SHP77 treated with DMSO at 0.1 percent for 48 hours (cell line): Measurements from ENCODE around the gene EAF1.
"Not testable (repeated sequence)": the region's sequence is repeated elsewhere in the genome, so short reads cannot be mapped to it uniquely, and the experiment has no call there.

Experiments used
- DNase-seq: peaks from one replicate; lab custom pipeline; 2025; lab: John Stamatoyannopoulos, UW

EAF1 gene

DNA sequence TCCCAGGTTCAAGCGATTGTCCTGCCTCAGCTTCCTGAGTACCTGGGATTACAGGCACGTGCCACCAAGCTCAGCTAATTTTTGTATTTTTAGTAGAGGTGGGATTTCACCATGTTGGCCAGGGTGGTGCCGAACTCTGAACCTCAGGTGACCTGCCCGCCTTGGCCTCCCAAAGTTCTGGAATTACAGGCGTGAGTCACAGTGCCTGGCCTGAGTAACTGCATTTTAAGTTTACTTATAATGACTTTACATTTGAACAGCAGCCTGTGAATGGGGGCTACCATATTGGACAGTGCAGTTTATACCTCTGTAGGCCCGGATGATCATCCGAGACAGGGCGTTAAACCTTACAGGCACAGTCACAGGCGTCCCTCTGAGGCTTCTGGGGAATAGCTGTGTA, 24.8 kb downstream of the EAF1 start:
- DNase-seq = no peak

DNA sequence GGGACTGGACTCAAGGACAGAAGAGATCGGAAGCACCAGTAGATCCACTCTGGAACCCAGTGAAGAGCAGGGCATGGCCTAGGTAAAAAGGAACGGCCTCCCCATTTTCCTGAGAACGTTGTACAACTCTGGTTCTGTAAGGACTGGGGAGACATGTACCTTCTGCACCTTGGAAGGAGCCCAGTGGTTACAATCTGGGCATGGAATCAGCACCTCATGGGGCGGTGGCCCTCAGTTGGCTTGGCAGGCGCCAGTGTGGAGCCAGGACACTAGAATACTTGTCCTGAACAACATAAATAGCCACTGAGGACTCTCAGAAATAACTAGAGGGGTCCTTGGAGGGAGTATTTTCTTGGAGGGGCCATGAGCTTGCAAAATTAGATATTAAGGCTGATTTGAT, 25.6 kb downstream of the EAF1 start:
- no peak for DNase-seq

DNA sequence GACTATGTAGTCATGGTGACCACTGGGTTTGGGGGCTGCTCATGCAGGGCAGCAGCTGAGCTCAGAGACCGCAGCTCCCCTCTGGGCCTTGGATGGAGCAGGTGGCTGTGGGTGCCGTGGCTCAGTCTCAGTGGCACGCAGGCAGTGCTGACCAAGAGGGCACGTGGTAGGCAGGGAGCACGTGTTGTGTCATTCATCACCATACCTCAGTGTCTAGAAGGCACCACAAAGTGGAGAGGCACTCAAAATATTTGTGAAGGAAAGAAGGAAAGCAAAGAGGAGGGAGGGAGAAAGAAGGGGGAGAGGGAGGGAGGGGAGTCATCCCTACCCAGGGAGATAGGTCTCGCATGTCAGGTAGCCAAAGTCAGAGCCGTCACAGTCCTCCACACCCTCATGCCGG, 26.1 kb downstream of the EAF1 start:
- DNase-seq = no peak

DNA sequence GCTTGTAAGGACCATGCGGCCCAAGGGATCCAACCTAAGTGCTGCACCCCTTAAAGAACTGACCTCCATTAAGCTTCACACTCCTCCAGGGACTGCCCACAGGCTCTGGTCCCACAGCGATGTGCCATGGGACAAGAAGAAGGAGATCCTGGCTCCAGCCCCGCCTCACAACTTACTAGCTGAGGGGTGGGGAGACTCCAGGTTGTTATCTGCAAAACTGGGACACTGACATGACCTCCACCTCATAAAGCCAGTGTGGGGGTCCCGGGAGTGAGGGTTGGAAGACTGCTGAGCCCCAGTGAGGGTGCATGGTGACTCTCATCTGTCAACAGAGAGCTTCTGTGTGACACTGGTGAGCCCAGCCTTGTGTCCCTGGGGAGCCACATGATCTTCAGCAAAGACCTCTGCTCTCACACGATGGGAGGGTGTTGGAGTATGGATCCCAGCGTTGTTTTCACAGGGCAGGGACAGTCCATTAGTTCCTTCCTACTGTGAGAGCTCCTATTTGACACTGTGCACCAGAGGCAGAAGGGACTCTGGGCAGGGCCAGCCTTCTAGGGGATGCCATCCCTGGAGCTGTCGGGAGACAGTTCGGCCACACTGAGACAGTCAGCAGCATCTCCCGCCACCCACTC, 26.7 kb downstream of the EAF1 start:
- DNase-seq = no peak

DNA sequence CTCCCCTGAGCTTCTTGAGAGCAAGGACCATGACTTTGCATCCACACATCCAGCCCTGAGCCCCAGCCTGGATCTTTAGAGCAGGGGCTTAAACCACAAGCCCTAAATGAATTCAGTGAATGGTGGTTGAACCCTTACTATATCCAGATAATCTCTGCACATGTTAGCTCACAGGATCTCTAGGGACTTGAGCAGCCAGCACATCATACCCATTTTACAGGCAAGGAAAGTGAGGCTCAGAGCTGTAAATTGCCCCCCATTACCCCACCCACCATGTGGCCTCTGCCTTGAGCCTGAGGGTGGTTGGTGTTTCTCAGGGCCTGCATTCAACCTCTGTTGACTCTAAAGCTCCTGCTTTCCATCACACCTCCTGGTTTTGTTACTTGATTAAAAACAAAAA, 27.6 kb downstream of the EAF1 start:
- DNase-seq = no peak

DNA sequence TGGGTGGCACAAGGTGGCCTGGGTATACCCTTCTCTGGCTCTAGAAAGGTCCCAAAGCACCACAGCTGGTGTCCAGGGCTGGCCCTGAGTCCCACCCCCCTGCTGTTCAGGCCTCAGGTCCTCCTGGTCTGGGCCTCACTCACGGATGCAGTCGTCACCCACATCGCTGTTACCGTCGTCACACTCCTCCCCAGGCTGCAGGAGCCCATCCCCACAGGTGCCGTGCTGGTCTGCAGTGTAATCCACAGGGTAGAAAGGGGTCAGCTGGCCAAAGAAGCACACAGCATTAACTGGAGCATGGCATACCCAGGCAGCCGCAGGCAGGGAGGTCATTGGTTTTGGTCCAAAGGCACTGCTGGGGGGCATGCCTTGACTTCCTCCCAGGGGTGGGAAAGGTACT, 28.4 kb downstream of the EAF1 start:
- DNase-seq = no peak

DNA sequence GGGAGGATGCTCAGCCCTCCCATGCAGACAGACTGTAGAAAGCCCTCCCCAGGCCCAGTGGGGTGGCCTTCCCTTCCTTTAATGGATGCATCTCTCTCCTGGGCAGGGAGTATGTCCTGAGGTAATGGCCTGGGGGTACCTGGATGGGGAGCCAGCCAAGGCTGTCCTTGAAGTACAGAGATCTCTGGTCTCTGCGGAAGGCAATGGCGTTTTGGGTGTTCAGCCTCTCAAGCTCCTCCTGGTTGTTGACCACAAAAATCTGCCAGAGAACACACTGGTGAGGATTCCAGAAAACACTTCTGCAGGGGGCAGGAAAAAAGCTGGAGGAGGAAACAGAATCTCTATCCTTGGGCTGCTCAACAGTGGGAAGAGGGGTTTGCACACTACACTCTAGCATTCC, 28.9 kb downstream of the EAF1 start:
- no peak for DNase-seq

DNA sequence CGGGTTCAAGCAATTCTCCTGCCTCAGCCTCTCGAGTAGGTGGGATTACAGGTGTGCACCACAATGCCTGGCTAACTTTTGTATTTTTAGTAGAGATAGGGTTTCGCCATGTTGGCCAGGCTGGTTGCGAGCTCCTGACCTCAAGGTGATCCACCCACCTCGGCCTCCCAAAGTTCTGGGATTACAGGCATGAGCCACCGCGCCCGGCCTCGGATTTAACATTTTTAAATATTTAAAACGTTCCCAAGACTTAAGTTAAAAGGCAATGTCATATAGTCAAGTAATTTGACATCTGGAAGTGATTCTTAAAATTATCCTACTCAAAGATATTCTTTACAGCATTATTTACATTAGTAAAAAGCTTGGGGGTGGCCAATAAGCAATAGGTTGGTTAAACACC, 29.5 kb downstream of the EAF1 start:
- DNase-seq = not testable (repeated sequence)

DNA sequence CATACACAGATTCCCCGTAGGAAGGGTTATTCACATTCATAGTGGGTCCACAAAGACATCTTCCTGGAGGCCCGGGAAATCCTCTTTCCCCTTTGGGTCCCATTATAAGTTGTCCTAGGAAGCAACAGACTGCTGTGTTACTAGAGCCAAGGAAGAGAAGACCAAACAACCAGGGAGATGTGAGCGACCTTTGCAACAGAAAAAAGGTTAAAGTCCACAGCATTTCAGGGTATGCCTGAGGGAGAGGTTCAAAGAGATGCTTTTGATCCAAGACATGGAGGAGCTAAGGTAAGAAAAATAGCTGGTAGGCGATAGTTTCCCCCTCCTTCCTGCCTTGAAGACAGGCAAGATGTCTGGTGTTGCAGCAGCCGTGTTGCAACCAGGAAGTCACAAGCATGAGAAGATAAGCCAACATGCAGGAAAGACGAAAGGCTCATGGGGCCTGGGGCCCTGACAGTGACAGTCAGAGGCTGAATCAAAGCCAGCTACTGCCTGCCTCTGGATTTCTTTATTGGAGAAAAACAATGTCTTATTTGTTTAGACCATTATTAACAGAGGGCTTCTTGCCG, 30.9 kb downstream of the EAF1 start:
- no peak for DNase-seq

DNA sequence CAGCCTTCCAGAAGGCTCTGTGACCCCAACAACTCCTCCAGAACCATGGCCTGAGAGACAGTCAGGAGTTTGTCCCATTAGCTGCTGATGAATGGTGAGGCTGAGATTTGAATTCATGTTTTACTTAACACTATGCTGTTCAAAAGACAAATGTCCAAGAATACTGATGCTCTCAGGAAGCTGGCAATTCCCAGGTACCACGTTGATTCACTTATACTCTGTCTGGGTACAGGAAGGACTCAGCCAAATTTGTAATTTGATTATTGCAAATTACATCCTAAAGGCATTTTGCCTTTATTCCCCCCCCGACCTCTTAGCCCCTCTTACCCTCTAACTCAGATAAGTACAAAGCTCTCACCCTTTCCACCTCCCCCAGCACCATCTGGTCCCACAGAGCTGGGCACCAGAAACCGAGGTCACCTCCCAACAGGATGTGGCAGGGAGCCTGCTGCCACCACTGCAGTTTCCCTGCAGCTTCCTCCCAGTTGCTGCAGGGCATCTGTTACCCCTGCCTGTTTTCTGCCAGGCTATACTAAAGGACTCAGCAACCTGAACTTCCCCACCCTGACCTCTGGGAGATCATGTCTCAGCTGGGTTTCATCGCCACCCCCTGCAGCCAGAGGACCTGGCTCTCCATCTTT, 33.6 kb downstream of the EAF1 start:
- DNase-seq = no peak

DNA sequence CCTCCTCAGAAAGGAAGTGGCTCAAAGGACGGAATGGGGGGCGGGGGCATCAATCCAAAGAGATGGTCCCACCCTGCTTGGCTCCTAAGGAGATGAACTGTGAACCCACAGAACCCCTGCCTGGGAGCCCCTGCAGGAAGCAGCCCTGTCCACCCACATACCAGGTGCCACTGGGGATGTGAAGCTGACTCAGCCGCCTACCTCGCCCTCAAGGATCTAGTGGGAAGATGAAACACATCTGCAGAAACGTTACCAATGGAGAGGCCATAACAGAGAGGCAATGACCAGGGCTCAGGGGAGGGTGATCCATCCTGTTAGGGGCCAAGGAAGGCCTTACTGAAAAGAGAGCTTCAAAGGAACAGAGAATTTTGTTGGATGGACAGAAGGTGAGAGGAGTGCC, 35.1 kb downstream of the EAF1 start:
- no peak for DNase-seq

DNA sequence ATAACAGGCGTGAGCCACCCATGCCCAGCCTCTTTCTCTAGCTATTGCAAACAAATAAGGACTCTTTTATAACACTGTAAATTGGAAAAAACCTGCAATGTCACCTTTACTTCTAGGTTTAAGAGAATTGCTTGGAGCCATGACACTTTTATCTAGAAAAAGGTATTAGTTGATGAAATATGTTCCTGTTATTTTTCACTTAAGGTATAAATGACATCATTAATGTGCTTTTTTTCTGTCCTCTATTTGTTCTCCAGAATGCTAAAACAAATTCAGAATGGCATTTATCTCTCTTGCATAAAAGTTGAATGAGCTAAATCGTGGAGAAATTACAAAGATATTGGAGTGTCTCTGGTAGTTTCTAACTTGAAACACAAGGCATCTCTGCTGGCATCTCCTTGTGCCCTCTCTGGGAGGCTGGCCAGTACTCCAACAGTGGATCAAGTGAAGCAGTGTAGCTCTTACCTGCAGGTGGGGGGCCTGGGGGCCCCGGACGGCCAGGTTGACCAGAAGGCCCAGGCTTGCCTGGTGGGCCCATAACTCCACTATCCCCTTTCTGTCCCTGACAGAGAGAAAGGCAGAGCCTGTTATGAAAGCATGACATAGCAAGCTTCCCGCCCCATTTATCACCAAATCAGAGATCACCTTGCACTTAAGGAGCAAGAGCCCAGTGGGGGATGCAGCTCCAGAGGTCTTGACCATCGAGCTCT, 38.6 kb downstream of the EAF1 start:
- no peak for DNase-seq

DNA sequence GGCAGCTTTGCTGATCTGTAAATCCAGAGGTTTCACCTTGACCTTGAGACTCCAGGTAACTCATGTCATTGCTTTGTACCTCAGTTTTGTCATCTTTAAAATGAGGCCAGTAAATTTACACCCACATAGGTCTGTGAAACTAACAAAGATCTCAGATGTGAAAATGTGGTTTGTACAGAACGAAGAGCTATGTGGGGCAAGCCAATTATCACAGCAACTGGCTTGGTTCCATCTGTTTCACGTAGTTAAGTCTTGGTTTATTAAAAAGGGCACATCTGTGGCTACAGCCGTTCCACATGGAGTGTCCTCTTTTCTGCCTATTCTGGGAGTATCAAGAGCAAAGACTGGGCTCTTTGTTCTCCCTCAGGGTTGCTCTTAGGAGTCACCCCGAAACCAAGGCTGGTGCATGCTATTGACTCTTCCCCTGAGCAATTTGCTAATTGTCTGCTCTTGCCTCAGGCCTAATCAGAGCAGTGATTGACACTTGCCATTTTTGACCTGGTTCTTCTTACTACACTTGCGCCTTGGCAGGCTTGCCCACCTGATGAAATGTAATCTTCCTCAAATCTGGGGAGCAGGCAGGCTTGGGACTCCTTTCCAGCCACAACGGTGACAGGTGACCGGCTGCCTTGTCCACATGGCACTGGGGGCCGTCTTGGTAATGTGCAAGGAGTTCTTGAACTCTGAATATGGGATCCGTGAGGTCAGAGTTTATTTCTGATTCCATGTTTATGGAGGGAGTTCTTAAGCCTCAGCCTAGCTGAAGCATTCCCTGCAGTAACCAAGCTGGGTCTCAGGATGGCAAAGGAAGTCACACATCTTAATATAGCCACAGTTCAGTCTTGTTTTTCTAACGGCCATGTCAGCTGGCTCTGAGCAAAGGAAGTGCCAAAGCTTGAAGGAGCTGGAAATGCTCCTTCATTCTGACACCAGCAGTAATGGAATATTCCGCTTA, 40.1 kb downstream of the EAF1 start:
- no peak for DNase-seq

DNA sequence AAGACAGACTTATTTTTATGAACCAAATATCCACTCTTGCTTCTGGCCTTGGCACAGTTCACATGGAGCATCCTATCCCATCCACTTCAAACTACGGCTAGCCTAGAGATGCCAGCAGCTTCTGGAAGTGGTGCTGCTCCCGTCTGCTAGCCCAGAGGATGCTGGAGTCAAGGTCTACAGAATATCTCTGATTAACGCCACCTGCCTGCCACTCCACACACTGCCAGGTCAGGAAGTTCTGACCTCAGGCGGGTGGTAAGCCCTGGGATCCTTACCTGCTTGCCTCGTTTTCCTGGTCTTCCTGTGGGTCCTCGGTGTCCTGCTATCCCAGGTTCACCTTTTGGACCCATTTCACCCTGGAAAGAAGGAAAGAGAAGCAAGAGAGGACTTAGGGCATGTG, 42.9 kb downstream of the EAF1 start:
- no peak for DNase-seq

DNA sequence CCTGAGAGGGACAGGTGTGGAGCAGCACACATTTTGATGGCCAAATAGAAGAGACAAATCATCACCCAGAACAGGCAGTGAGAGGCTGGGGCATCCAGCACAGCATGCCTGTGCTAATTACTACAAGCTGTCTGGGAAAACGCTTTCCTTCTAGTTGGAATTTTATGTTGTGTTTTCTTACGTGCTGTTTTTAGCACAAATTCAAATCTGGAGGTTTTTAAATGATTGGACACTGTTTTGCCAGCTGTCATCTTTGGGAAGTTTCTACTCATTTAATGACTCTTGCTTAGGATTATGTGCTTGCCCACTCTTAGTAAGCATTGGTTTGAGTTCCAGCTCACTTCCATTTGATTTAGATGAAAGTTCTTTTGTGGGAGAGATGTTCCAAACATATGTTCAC, 43.5 kb downstream of the EAF1 start:
- DNase-seq = no peak

DNA sequence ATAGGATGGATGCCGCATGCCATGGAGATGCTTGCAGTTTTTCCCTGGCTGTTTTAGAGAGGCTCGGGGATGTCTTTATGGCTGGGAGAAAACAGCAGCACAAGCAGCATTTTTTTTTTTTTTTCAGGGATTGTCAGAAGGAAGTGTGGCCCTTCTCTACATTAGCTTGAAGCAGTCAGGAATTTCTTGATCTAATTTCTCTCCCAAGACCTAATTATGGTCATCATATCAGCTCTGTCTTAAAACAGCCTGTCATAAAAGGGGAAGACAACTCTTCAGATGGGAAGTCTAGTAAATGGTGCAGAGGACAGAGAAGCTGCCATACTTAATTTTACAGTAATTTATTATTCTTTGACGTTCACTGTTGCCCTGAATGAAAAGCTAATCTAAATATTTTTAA, 44.5 kb downstream of the EAF1 start:
- no peak for DNase-seq

DNA sequence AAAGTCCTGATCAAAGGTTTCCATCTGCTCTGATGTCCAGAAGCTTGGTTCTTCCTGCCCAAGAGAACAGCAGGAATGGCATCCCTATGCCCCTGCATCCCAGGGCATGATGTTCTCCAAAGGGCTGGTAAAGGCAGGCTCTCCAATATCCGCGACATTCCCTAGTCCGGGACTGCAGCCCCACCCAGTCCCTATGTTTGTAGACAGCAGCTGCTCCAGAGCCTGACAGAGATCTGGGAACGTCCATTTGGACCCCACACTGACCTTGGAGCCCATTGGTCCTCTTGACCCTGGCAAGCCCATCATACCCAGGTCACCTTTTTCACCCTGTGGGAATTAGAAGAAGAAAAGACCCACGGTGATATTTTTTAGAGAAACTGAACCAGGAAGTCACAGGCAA, 47.8 kb downstream of the EAF1 start:
- DNase-seq = no peak

DNA sequence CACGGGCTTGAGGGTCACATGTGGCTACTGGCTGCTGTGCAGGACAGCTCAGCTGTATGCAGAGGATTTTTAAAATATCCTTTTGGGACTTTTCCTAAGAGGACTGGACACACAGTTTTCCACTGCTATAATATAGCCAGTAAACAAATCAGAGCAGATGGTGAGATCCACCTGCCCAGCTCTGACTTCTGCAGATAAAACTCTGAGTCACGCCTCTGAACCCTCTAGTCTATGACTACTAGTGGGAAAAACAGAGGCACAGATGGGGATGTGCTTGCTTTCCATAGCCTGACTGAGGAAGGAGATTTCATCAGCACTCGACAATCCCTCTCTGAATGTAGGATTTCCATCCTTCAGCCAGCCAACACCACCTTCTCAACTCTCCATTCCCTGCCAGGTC, 49.0 kb downstream of the EAF1 start:
- no peak for DNase-seq

DNA sequence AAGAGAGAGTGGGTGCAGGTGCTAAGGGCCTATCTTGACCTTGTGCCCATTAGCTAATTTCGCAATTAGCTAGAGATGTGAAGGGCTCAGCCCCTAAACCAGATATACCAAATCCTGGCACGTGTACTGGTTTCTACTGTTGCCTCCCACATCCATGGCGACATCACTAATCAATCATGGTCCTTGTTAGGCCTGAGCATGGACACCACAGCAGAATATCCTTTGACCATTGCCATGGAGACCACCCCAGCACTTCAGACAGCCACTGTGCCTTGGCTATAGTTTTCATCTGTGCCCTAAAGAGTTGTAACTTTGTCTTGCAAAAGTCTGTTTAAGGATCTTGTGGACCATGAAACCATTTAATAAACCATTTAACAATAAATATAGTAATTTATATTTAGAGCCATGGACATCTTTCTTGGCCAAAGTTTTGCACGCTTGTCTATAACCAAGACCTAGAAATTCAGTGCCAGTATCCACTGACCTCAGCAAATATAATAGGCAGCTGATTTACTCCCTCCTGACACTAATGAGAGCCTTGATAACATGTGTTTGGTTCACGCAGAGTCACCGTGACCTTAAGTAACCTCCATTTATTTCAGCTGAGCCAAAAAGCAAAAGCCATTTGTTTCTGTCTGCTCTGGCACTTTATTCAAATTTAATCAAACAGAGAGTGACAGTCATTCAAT, 50.7 kb downstream of the EAF1 start:
- no peak for DNase-seq

DNA sequence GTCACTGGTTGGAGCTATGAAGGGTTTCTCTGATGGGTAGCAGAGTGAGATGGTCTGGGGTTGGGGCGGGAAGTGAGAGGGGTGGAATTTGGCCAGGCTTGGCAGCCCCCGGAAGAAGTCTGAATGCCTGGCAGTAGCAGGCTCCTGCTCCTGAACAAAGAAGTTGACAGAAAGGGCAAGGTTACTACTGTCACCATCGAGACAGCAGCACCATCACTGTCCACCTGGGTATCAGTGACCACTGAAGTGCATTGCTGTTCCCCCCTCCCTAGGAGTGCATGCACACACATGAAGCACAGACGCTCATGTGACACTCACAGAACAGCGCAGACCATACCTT, 51.2 kb downstream of the EAF1 start:
- DNase-seq = no peak

DNA sequence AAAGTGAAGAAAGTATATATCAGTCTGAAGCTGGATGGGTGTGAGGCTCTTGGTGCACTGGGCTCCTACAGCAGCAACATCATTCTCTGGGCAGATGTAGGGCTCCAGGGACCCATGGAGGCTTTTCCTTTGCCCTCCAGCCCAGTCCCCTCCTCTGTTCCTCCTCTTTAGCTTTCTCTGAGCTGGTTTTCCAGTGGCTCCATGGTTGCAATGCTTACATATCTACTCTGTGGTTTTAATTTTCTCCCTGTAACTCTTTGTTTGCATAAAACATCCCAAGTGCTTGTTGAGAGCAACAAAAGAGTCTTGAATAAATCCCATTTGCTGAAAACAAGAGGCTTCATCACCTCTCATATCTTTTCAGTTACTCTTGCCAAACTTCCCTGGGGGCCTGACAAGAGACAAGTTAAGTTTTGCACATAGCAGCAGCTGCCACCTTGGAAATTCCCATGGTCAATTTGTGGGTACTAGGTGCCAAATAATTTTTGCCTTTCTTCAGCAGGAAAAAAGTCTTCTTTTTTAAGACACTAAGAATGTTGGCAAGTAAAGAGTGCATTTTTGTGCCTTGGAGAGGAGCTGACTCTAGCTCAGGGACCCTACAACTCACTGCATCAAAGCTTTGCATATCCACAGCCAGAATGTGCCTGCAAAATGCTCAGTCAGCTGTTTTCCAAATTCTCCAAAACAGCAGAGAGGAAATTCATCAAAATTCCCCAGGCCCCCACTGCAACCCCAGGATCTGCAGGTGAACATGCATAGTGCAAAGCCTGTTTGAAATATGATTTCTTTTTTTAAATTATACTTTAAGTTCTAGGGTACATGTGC, 52.2 kb downstream of the EAF1 start:
- DNase-seq = no peak
